Stimulated activated CD8-positive, alpha-beta memory T cell treated with anti-CD3 and anti-CD28 coated beads, Interleukin-12 subunit alpha, Interleukin-12 subunit beta, amount 100 ng/mL, for 24 hours (primary cell): ENCODE data around the gene ABCA13.

Experiments
- DNase-seq: peaks from one replicate; pipeline ENCODE4 v3.0.0-alpha.2; 2020; ENCODE audit errors: extremely low read depth

The ABCA13 gene

DNA sequence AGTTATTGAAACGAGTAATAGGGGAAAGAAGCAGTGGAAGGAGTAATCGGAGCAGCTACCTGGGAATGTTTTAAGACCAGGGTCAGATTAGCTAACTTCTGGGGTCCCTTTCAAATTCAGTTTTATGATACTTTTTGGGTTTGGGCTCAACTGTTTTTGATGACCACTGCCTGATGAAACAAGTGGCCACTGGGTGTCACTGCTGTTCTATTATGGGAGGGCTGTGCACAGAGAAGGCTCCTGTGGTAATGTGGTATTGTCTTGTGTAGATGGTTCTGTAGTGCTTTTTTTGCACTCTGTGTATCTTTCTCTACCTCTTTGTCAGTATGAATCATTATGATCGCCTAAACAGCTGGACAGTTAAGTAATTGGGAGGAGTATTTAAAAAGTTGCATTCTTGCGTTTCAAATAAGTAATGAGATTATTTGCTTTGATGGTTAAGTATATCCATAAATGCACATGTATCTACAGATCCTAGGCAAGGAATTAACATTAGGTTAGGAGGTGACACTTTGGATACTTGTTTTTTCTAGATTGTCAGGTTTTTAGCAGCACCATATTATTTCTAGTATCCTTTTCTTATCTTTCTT lies 128.4 kb downstream of the ABCA13 start:
- no peak for DNase-seq

DNA sequence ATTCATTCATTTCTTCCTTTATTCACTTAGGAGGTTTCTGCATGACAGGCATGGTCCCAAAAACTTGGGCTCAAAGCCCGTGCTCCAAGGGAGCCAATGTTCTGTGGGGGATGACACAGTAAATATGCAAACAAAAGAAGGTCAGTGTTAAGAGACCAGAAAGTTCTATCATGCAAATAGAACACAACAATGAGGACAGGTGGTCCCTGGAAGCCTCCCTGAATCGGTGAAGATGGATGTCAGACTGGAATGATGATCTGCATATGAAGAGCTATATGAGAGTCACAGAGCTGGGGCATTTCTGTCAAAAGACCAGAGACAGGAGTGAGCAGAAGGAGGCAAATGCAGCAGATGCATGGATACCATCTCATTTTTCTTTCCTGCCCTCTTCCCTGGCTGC lies 129.0 kb downstream of the ABCA13 start:
- DNase-seq, result no peak

DNA sequence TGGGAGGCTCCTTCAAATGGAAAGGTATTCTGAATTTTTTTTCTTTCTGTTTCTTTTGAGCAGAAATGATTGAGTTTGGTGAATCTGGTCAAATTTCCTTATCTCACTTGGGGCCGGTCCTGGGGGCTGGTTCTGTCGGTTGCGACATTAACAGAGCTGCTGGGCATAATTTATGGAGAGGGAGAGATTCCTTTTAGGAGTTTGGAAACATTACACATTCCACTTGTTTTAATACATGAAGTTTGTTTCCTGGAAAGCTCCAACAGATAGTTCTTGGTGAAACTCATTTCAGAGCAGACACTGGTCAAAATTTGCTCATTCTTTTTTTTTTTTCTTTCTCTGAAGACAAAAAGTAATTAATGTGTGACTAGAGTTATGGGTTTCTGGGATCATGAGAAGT lies 129.9 kb downstream of the ABCA13 start:
- DNase-seq, result no peak

DNA sequence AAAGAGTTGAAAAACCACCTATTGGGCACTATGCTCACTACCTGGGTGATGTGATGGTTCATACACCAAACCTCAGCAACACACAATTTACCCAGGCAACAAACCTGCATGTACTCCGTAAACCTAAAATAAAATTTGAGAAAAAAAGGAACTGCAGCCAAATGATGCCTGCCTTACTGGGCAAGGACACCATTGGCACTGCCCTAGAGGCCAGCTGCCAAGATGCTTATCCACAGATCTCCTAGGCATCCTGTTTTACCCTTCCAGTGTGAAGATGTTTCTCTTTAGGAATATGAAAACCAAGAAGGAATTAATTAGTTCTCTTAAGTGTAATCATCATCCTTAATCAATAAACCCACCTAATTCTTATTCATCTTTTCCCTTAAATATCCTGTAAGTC lies 133.4 kb downstream of the ABCA13 start:
- no peak for DNase-seq

DNA sequence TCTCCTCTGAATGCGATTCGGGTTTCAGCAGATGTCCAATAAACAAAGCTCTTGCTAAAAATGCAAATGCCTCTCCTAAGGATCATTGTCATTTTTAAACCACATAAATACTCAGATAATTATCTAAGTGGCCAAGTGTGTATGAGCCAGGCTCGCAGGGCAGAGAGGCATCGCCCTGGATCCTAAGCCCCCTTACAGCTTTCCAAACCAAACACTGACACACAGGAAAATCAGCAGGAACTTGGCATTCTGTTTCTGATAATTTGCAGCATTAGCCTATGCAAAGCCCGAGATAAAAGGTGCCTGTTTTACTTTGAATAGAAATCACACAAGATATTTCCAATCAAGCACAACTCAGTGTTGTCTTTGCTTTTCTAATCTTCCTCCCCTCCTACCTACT lies 134.4 kb downstream of the ABCA13 start:
- no peak for DNase-seq

DNA sequence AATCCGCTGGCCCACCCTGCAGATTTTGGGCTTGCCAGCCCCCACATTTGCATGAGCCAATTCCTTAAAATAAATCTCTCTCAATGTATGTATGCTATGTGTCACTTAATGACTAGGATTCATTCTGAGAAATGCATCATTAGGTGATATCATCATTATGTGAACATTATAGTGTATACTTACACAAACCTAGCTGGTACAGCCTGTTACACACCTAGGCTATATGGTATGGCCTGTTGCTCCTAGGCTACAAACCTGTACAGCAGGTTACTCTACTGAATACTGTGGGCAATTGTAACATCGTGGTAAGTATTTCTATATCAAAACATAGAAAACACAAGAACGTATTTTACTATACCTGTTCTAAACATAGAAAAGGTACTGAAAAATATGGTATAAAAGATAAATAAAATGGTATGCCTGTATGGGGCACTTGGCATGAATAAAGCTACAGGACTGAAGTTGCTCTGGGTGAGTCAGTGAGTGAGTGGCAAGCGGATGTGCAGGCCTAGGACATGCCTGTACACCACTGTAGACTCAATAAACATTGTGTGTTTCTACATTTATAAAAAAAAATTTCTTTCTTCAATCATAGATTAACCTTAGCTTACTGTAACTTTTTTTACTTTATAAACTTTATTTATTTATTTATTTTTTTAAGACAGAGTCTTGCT lies 135.9 kb downstream of the ABCA13 start:
- DNase-seq, result no peak

DNA sequence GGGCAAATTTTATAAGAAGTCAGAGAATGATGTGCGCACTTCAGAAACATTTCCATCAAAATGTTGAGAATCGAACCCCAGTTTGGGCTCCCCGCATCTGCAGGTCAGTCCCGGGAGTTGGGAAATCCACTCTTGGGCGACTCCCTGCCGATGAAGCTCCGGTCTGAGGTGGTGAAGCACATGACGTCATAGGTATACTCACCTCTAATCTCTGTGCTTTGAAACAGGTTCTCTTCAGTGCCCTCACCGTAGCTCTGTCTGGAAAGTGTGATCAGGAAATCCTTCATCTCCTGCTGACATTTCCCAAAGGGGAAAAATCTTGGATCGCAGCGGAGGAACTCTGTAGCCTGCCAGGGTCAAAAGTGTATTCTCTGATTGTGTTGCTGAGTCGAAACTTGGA lies 138.5 kb downstream of the ABCA13 start:
- DNase-seq, result no peak

DNA sequence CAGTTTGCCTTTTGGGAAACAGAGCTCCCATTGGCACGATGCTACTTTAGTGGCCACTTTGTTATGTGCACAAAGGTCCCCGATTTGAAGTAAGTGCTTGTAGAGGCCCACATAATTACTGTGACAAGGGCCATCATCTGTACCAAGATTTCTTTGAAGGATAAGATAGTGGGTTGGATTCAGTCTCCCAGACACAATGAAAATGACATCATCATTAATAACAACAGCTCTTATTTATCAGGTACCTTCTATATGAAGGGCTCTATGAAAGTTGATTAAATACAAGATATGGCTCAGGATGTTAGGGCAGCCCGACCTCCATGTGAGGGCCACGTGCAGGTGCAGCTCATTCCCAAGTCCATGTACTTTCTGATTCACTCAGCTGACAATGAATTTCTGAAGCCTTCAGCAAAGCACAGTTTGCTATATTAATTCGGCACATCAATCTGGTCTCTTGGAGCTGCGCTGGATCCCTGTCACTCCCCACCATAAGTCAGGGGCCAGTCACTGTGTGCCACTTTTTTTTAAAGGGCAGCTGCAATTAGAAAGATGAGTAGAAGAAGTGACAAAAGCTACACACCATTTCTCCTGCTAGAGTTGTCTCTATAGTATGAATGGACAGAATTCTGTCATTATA lies 140.3 kb downstream of the ABCA13 start:
- DNase-seq, result no peak

DNA sequence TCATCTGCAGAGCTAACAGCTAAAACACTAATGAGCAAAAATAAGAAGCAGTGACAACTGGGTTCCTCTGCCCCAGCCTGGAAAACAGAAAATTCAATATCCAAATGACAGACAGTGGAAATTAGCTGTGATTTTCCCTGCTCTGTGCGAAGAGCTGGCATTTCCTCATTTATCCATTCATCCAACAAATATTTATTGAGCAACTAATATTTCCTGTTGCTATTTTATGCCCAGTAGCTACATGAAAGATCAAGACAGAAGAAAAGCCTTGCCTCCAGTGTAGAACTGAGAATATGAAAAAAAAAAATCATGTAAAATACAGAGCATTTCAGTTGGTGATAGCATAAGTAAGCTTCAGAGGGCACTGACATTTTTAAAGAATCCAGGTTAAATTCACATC lies 140.9 kb downstream of the ABCA13 start:
- DNase-seq, result no peak

DNA sequence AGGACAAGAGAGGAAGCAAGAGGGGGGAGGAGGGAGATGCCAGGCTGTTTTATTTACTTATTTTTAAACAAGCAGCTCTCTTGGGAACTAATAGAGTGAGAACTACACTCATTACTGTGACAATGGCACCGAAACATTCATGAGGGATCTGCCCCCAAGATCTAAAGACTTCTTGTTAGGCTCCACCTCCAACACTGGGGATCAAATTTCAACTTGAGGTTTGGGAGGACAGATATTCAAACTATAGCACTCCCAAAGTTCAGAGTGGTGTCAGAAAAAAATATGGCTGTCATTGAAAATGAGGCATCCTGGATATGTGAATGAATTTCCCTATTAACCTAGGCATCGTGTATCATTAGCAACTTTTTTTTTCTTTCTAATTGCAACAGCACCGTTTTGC lies 145.5 kb downstream of the ABCA13 start:
- DNase-seq, result no peak

DNA sequence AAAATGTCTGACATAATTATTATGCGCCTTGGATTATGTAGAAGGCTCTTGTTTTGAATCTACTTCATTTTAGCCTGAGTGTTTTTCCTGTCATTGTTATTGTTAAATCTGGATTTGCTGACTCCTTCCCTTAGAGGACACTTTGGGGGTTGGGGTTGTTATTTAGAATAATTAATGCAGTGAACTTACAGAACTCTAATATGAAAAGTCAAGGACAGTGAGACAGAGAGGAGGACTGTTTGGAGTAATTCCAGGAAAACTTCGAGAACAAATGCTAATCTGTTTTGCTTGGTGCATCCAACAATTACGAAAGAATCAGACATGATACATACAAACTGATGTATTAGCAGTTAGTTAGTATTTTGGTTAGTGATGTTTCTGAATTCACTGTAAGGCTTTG lies 146.1 kb downstream of the ABCA13 start:
- no peak for DNase-seq

DNA sequence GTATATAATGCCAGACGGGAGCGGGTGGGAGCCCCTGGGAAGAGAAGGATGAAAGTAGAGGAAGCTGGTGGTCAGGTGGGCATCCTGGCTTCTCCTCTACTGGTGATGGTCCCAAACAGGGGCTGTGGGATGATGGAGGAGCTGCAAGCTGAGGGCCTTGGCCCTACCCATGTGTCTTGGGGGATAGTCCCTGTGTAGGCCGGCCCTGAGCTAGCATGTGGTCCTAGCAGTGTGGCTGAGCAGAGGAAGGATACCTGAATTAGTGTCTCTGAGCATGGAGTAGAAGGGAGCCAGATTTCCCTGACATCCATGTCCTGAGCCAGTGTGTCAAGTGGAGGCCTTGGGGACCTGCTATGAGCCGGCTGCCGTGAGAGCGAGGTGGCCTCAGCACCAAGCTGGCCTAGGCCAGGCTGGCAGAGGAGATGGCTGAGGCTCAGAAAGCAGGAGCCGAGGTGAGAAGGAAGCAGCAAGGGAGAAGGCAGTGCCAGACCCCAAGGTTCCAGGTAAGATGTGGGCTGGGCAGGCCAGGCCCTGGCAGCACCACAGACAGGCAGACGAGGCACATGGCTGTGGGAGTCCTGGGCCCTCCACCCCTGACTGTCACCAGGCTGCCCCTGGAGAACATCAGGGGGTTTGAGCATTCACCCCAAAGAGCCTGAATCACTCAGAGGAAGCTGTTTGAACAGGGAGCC lies 150.2 kb downstream of the ABCA13 start:
- DNase-seq, result no peak

DNA sequence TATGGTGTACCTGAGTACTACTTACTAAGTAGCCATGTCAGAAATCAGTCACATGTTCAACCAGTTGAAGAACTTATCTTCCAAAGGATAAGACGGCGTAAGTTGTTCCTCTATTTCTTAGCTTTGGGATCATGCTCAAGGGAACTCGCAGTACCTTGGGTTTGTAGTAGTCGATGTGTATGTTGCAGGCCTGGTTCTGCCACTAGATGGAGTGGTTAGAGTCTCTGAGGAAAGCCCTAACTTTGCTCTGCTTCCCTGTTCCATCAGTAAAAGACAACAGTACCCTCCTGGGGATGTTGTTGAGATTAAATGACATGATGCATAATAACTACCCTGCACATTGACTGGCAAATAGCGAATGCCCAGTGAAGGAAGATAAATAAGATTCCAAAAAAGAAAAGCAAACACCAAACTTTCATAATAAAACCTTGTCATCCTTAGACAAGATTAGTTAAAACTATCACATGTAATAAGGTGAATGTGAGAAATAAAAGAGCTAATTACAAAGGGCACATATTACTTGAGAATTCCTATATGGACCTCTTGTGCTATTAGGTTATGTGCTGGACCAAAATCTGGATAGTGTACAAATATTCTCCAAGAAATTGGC lies 165.9 kb downstream of the ABCA13 start:
- DNase-seq, result no peak

DNA sequence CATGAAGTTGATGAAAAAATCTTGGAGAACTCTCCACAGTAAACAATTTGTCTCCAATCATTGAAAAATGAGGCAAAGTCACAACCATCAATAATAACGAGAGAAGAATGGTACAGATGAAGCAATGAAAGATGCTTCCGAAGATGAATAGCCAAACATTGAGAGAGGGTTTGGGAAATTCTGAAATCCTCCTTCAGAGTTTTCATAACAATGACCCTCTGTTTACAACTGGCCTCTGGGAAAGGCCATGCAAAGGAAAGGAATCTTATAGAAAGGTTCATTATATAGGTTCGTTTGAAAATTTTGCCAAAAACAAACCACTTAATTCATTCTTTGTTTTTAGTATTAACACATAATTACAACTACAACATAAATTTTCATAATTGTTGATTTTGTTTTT lies 166.5 kb downstream of the ABCA13 start:
- no peak for DNase-seq

DNA sequence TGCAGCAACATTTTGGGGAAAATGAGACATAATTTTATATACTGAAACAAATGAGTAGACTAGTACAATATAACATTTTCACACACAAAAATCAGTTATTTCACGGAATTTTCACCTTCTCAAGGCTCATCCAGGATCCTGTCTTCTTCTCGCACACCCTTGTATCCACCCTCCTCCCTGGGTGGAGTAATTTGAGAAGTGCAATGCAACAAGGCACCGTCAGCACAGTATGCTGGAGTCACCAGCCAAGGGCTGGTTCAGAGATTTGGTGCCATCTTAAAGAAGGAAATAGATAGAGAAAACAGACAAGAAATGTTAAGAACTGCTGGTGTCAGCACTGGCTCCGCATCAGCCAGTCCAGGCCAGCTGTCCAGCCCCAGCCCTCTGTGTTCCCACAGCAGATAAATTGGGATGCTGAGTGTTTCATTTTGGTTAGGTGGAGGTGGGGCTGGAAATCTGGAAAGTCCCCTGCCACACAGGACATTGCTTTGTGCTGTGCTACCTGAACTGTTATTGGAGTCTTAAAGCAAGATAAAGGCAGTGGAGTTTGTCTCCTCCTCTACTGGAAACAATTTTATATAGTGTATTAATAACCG lies 176.1 kb downstream of the ABCA13 start:
- DNase-seq, result no peak

DNA sequence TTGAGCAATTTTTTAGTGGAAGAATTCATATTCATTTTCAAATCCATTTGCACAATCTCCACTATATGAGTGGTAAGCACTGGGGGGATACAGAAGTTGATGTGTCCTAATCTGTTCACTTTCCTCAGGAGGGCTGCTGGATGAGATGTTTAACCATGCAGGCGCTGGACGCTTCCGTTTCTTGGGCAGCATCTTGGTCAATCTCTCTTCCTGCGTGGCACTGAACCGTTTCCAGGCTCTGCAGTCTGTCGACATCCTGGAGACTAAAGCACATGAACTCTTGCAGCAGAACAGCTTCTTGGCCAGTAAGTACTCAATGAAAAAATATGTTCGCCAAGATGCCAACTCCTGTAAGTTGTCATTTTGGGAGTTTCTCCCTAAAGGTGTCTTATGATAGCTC lies 179.3 kb downstream of the ABCA13 start:
- no peak for DNase-seq

DNA sequence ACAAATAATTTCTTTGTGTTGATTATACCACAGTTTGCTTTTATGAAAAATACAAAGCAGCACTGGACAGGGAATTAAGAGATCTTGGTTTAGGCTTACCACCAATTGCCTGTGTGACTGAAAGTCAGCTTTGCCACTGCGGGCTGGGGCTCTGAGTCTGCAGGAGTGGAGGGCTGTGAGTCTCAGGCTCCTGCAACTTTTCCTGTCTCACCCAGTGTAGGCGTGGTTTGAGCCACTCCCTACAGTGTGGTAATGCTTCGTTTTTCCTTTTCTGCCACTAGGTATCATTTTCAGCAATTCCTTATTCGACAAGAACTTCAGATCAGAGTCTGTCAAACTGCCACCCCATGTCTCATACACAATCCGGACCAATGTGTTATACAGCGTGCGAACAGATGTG lies 180.6 kb downstream of the ABCA13 start:
- DNase-seq, result no peak

DNA sequence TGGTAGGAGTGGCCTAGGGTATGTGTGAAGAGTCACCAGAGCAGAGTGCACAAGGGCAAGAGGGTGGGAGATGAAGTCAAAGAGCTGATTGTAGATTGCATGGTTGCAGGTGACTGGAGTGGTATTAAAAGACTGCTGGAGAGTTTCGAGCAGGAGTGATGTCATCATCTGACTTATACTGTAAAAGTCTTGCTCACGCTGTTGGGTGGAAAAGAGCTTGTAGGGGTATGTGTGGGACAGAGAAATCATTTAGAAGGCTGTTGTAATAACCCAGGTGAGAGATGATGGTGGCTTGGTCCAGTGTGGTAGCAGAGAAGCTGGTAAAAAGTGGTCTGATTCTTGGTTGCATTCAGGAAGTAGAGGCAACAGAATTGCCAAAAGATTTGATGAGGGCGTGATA lies 184.1 kb downstream of the ABCA13 start:
- no peak for DNase-seq

DNA sequence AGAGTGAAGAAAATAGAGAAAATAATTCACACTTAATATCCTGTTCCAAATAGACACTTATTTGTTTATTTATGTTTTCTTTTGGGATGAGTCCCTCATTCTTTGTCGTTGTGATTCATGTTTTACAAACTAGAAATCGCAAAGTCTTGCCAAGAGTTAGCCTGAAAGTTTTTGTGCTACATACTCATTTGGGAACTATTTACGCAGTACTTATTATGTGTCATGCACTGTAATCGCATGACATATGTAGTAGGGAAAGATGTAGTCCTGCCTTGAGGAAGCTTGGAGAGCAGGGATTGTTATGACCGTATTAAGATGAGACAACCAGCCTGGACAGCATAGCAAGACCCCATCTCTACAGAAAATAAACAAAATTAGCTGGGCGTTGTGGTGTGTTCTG lies 189.3 kb downstream of the ABCA13 start:
- DNase-seq, result no peak

DNA sequence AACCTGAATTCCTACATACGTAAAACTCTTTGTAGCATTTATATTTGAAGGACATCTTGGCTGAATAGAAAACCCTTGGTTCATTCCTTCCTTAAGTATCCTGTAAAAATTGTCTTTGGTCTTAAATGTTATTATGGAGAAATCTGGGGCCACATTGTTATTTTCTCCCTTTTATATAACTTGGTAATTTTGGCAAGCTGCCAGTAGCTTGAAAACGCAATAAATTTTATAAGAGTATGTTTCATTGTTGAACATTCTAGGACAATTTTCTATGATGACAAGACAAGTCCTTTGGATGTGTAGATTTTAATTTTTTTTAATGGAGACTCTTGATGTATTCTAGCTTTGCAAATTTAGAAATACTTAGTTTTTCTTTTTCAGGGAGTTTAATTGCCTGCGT lies 191.9 kb downstream of the ABCA13 start:
- no peak for DNase-seq

DNA sequence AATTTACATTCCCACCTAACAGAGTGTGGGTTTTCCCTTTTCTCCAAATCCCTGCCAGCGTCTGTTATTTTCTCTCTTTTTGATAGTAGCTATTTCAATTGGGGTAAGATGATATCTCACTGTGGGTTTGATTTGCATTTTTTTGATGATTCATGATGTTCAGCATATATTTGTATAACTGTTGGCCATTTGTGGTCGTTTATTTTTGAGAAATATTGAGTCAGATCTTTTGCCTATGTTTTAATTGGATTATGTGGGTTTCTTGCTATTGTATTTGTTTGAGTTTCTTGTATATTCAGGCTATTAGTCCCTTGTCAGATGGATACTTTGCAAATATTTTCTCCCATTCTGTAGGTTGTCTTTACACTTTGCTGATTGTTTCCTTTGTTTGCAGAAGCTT lies 193.8 kb downstream of the ABCA13 start:
- no peak for DNase-seq

DNA sequence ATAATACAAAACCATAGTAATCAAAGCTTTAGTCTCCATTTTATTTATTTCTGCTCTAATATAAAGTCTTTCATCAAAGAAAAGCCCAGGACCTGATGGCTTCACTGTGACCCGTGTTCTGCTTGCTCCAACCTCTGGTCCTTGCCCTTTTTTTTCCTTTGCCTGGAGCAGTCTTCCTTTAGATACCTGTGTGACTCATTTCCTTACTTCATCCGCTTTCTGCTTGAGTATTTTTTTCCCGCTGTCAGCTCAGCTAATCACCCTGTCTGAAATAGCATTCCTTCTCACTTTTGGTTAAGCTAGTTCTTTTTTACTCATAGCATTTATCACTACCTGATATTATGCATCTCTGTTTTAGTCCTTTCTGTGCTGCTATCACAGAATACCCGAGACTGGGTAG lies 194.8 kb downstream of the ABCA13 start:
- no peak for DNase-seq
